Transverse colon (tissue), 4 donors: ENCODE measurements around the gene SCGB3A2. TPM values are rescaled to one million over a fixed set of nuclear protein-coding genes. Genes with fewer than 3 reads are reported as not detected.
"Not testable (repeated sequence)": the region's sequence is repeated elsewhere in the genome, so short reads cannot be mapped to it uniquely, and the experiment has no call there.

ENCODE experiments used
- DNase-seq: peaks from one replicate; pipeline ENCODE4 v3.0.0-alpha.2; 2019
- H3K27ac ChIP-seq, 4 donors: fragments of 200-600 bp; sonication (generic); 2 replicates each; pipeline ENCODE4 v1.5.1; 2016 to 2018; ENCODE audit warnings: inconsistent platforms in 4 of 4
- H3K27me3 ChIP-seq: fragments of 200-600 bp; sonication (generic); 2 replicates; pipeline ENCODE4 v1.5.1; 2017; ENCODE audit warnings: inconsistent platforms
- H3K36me3 ChIP-seq, 4 donors: fragments of 200-600 bp; sonication (generic); 2 replicates each; pipeline ENCODE4 v1.5.1; 2017 to 2019; ENCODE audit warnings: inconsistent platforms in 4 of 4
- H3K4me1 ChIP-seq, 4 donors: fragments of 200-600 bp; sonication (generic); 2 replicates each; pipeline ENCODE4 v1.5.1; 2017 to 2020; ENCODE audit warnings: inconsistent platforms in 4 of 4
- H3K4me3 ChIP-seq, 4 donors: fragments of 200-600 bp; sonication (generic); 1 replicate in 1 of 4; 2 replicates in 3 of 4; pipeline versions ENCODE4 v1.5.1 to v1.6.1; 2017 to 2019; ENCODE audit warnings: inconsistent platforms in 4 of 4
- H3K9me3 ChIP-seq, 2 donors: fragments of 200-600 bp; sonication (generic); 2 replicates each; pipeline ENCODE4 v1.5.1; 2017 to 2019; ENCODE audit warnings: inconsistent platforms in 2 of 2
- CTCF ChIP-seq, 5 experiments: fragments of 200-600 bp in 3 of 5; fragments of 450-650 bp in 2 of 5; sonication (generic) in 3 of 5; IDR thresholded peaks; 1 replicate in 2 of 5; 2 replicates in 3 of 5; pipeline ENCODE4 v1.5.1; 2016 to 2017; ENCODE audit warnings: antibody characterized with exemption in 5 of 5, inconsistent platforms in 3 of 5, mild to moderate bottlenecking in 2 of 5, moderate library complexity in 1 of 5
- EP300 ChIP-seq: sonication (generic); formaldehyde crosslinking; IDR thresholded peaks from one replicate; pipeline ENCODE4 v1.6.1; 2017; ENCODE audit warnings: antibody characterized with exemption, low read depth
- POLR2A ChIP-seq: fragments of 450-650 bp; IDR thresholded peaks from one replicate; pipeline ENCODE4 v1.6.1; 2016; ENCODE audit warnings: antibody characterized with exemption, mild to moderate bottlenecking, moderate library complexity
- POLR2AphosphoS5 ChIP-seq, 3 donors: sonication (generic); formaldehyde crosslinking; IDR thresholded peaks; one replicate each; pipeline ENCODE4 v1.6.1; 2016; ENCODE audit warnings: antibody characterized with exemption in 3 of 3
- WGBS, 2 donors: methylation state at CpG; one replicate each; pipeline ENCODE4 v1.1.5; 2018; ENCODE audit warnings: low coverage in 1 of 2; 5-methylcytosine and 5-hydroxymethylcytosine counted together
- in situ Hi-C, 4 donors: fragments of 200-750 bp; cut with MboI; loops; one replicate each; pipeline versions ENCODE4 v1.15.0 to v1.15.1; 2017; ENCODE audit warnings: low sequenced_read_pairs in 3 of 4, low pct_ligation_motif_present in 1 of 4, low pct_unique_long_range_greater_than_20kb in 1 of 4
- intact Hi-C: fragments of 100-400 bp; cut with DNase I; formaldehyde crosslinking; loops from one replicate; pipeline ENCODE4 v1.15.1; 2023; ENCODE audit warnings: low total_unique reads
- total RNA-seq, 4 donors: library from RNA; depleted of rRNA; stranded (reverse); fragments of >200 nt; gene quantifications; one replicate each; pipeline ENCODE4 v1.1.0, GENCODE V29; 2016

SCGB3A2 gene
- total RNA-seq, 4 donors from 2014 or later: not detected

DNA sequence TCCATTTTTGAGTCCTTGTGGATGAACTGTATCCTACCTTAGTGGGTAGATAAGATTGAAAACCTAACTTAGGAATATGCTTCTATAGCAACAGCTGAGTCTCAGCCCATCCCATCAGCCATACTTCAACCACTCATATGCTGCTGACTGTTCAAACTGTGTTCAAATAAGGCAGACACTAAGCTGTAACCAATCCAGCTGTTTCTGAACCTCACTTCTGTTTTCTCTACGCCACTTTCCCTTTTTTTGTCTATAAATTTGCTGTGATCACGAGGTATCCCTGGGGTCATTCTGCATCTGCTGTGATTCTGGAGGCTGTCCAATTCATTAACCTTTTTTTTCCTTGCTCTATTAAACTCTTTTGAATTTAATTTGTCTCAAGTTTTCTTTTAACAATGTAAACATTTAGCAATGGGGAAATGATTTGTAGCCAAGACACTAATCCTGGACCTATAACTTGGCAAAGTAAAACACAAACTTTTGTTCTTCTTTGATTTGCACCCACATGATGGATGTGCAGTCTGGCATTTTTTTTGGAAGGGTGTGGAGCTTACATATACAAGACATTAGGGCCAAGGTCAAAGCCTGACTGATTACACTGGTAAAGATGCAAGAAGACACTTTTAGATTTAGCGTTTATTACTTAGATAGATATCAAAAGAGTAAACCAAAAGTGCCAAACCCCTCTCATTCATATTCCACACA is 14.9 kb upstream of the SCGB3A2 start:
- TF ChIP-seq POLR2A (no peak), EP300 (no peak), CTCF (IDR thresholded peaks at IDR 0.05) (no peak), POLR2AphosphoS5 (IDR thresholded peaks at IDR 0.05) (no peak)
- no peak overlapping the region for H3K4me3 ChIP-seq
- no peaks in the 10 kb centered on the region for H3K36me3 ChIP-seq
- H3K9me3 ChIP-seq: no peaks in the 10 kb centered on the region
- no peaks in the 10 kb centered on the region for H3K27me3 ChIP-seq
- no peak overlapping the region for H3K27ac ChIP-seq
- 22 to 32% methylated on average over 3 of the region's 3 CpGs for WGBS, 2 donors
- peaks cover 0 to 17% (median 7%) of the 10 kb centered on the region in 4 donors for H3K4me1 ChIP-seq
- no peak for DNase-seq
- in situ Hi-C loops (loop anchor here in 2 of 4 donors (25.0 kb wide), 1 partner anchor 249 kb away; no protein-coding TSS in a partner anchor), intact Hi-C loops (no loop called here)

GRCh38 chr5:147869112-147869511 is 9.4 kb upstream of the SCGB3A2 start:
- Histone ChIP-seq H3K9me3 (no peaks in the 10 kb centered on the region), H3K4me3 (no peak overlapping the region), H3K36me3 (no peaks in the 10 kb centered on the region), H3K27ac (no peak overlapping the region), H3K4me1 (peaks cover 0 to 2% (median under 1%) of the 10 kb centered on the region in 4 donors), H3K27me3 (no peaks in the 10 kb centered on the region)
- TF ChIP-seq POLR2A: no peak
- TF ChIP-seq EP300: no peak
- no peak for TF ChIP-seq POLR2AphosphoS5 (IDR thresholded peaks at IDR 0.05)
- TF ChIP-seq CTCF (IDR thresholded peaks at IDR 0.05): no peak
- in situ Hi-C loops (loop anchor here in 2 of 4 donors (25.0 kb wide), 1 partner anchor 243 kb away; no protein-coding TSS in a partner anchor), intact Hi-C loops (no loop called here)
- 0 to 66% methylated on average over 1 to 4 of the region's 4 CpGs for WGBS, 2 donors
- no peak for DNase-seq

DNA sequence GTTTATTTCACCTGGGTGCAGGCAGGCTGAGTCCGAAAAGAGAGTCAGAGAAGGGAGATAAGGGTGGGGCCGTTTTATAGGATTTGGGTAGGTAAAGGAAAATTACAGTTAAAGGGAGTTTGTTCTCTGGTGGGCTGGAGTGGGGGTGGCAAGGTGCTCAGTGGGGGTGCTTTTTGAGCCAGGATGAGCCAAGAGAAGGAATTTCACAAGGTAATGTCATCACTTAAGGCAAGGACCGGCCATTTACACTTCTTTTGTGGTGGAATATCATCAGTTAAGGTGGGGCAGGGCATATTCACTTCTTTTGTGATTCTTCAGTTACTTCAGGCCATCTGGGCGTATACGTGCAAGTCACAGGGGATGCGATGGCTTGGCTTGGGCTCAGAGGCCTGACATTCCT is 8.6 kb upstream of the SCGB3A2 start:
- H3K9me3 ChIP-seq, H3K4me3 ChIP-seq, DNase-seq, H3K27ac ChIP-seq, H3K4me1 ChIP-seq, H3K27me3 ChIP-seq, H3K36me3 ChIP-seq, intact Hi-C loops: not testable (repeated sequence)
- 69 to 76% methylated on average over 5 to 6 of the region's 6 CpGs for WGBS, 2 donors
- in situ Hi-C loops: loop anchor here in 2 of 4 donors (25.0 kb wide), 1 partner anchor 242 kb away; no protein-coding TSS in a partner anchor

- H3K4me1 ChIP-seq, H3K9me3 ChIP-seq, H3K27ac ChIP-seq, H3K4me3 ChIP-seq, H3K36me3 ChIP-seq, H3K27me3 ChIP-seq, intact Hi-C loops, DNase-seq: not testable (repeated sequence)
- in situ Hi-C loops: loop anchor here in 2 of 4 donors (25.0 kb wide), 1 partner anchor 240 kb away; no protein-coding TSS in a partner anchor
- 95% methylated on average over 18 of the region's 18 CpGs; no CpG with 5 or more reads in 1 of the 2 donors for WGBS, 2 donors
Observed at GRCh38 chr5:147871980-147872549, 6.4 kb upstream of the SCGB3A2 start.

- WGBS, 2 donors: 84 to 89% methylated on average over 13 to 16 of the region's 16 CpGs
Observed at GRCh38 chr5:147872744-147873435, 5.6 kb upstream of the SCGB3A2 start.

GRCh38 chr5:147874118-147874875 is 4.2 kb upstream of the SCGB3A2 start:
- 84 to 87% methylated on average over 3 to 8 of the region's 8 CpGs for WGBS, 2 donors
- H3K27me3 ChIP-seq, intact Hi-C loops, H3K4me3 ChIP-seq, DNase-seq, H3K27ac ChIP-seq, H3K4me1 ChIP-seq, H3K9me3 ChIP-seq, H3K36me3 ChIP-seq: not testable (repeated sequence)
- in situ Hi-C loops: loop anchor here in 2 of 4 donors (25.0 kb wide), 1 partner anchor 238 kb away; no protein-coding TSS in a partner anchor

More at GRCh38 chr5:147872744-147873435, 5.6 kb upstream of the SCGB3A2 start:
- H3K9me3 ChIP-seq, H3K4me3 ChIP-seq, intact Hi-C loops, DNase-seq, H3K27me3 ChIP-seq, H3K27ac ChIP-seq, H3K4me1 ChIP-seq, H3K36me3 ChIP-seq: not testable (repeated sequence)
- in situ Hi-C loops: loop anchor here in 2 of 4 donors (25.0 kb wide), 1 partner anchor 239 kb away; no protein-coding TSS in a partner anchor
